ENCODE measurements around the gene STAC2. TPM values are rescaled to one million over a fixed set of nuclear protein-coding genes. Genes with fewer than 3 reads are reported as not detected.

Gene STAC2
- total RNA-seq, 4 donors from 2014 or later = 0.18 to 0.19 TPM; not detected in 2

- TF ChIP-seq POLR2A (IDR thresholded peaks at IDR 0.05) = no peak
- no peak for TF ChIP-seq CTCF (IDR thresholded peaks at IDR 0.05)
These were observed 21.5 kb downstream of the STAC2 start for GRCh38 chr17:39204245-39204644.

GRCh38 chr17:39200957-39201510, 24.7 kb downstream of the STAC2 start:
- TF ChIP-seq POLR2A (IDR thresholded peaks at IDR 0.05) = no peak
- TF ChIP-seq CTCF (IDR thresholded peaks at IDR 0.05) = no peak
- peaks cover 28 to 59% (median 41%) of the 10 kb centered on the region in 3 donors for H3K4me1 ChIP-seq

More at GRCh38 chr17:39204245-39204644, 21.5 kb downstream of the STAC2 start:
- H3K9me3 ChIP-seq = no peaks in the 10 kb centered on the region
- no peaks in the 10 kb centered on the region for H3K27me3 ChIP-seq
- H3K4me1 ChIP-seq = peaks cover 17 to 44% (median 24%) of the 10 kb centered on the region in 3 donors
- DNase-seq = no peak
- H3K27ac ChIP-seq = no peak overlapping the region
- peaks cover 28 to 42% (median 30%) of the 10 kb centered on the region in 3 donors for H3K36me3 ChIP-seq
- H3K4me3 ChIP-seq = no peak overlapping the region
- 78% methylated on average over 8 of the region's 8 CpGs; no CpG with 5 or more reads in 1 of the 2 donors for WGBS, 2 donors
- intact Hi-C loops (cut with DNase I) = no loop called here

GRCh38 chr17:39200070-39200879, 25.5 kb downstream of the STAC2 start, which contains the start of gene RPL19:
RPL19 (plus strand) TSS chr17:39200283; CDS start chr17:39200345, 62 bp downstream.
- Histone ChIP-seq H3K9me3 (no peaks in the 10 kb centered on the region), H3K36me3 (peaks cover 28 to 41% (median 30%) of the 10 kb centered on the region in 3 donors), H3K27ac (peak within 1 kb of the TSS; percentile 93 to 97 (median 96)), H3K27me3 (no peaks in the 10 kb centered on the region), H3K4me1 (peaks cover 36 to 67% (median 47%) of the 10 kb centered on the region in 3 donors), H3K4me3 (peak within 1 kb of the TSS; percentile 76 to 90 (median 84))
- no peak for TF ChIP-seq CTCF (IDR thresholded peaks at IDR 0.05)
- peak in 2 of 4 donors; percentile 35 to 74 for TF ChIP-seq POLR2A (IDR thresholded peaks at IDR 0.05)
- no peak for DNase-seq
- 0 to 1% methylated on average over 19 to 36 of the region's 52 CpGs for WGBS, 2 donors
- intact Hi-C loops (cut with DNase I) = no loop called here

More at GRCh38 chr17:39200957-39201510, 24.7 kb downstream of the STAC2 start:
- Histone ChIP-seq H3K27me3 (no peaks in the 10 kb centered on the region), H3K36me3 (peaks cover 28 to 42% (median 30%) of the 10 kb centered on the region in 3 donors), H3K27ac (peak overlapping the region; percentile 93 to 97 (median 96)), H3K9me3 (no peaks in the 10 kb centered on the region), H3K4me3 (peak overlapping the region; percentile 76 to 90 (median 84))
- 24 to 26% methylated on average over 11 of the region's 11 CpGs for WGBS, 2 donors
- intact Hi-C loops (cut with DNase I) = no loop called here
- DNase-seq = no peak

GRCh38 chr17:39199820-39200069, 26.0 kb downstream of the STAC2 start:
- peak overlapping the region; percentile 76 to 90 (median 84) for H3K4me3 ChIP-seq
- intact Hi-C loops (cut with DNase I) = no loop called here
- H3K27me3 ChIP-seq = no peaks in the 10 kb centered on the region
- H3K36me3 ChIP-seq = peaks cover 23 to 36% (median 28%) of the 10 kb centered on the region in 3 donors
- H3K27ac ChIP-seq = peak overlapping the region; percentile 93 to 97 (median 96)
- whole genome bisulfite sequencing, 2 donors = 0 to 1% methylated on average over 10 of the region's 10 CpGs
- peak; percentile 62 for DNase-seq
- H3K4me1 ChIP-seq = peaks cover 39 to 72% (median 52%) of the 10 kb centered on the region in 3 donors
- no peaks in the 10 kb centered on the region for H3K9me3 ChIP-seq
- peak in 1 of 6 experiments; percentile 27 for TF ChIP-seq CTCF (IDR thresholded peaks at IDR 0.05)
- peak in 1 of 4 donors; percentile 46 for TF ChIP-seq POLR2A (IDR thresholded peaks at IDR 0.05)

- no peak for TF ChIP-seq CTCF (IDR thresholded peaks at IDR 0.05)
- TF ChIP-seq POLR2A (IDR thresholded peaks at IDR 0.05) = no peak
- 71 to 74% methylated on average over 4 of the region's 4 CpGs for WGBS, 2 donors
- Histone ChIP-seq H3K4me3 (peak overlapping the region in 2 of 4 donors; percentile 78 to 84), H3K36me3 (peaks cover 12 to 28% (median 13%) of the 10 kb centered on the region in 3 donors), H3K27ac (peak overlapping the region; percentile 74 to 97 (median 88)), H3K9me3 (no peaks in the 10 kb centered on the region), H3K4me1 (peaks cover 39 to 81% (median 52%) of the 10 kb centered on the region in 3 donors), H3K27me3 (no peaks in the 10 kb centered on the region)
- intact Hi-C loops (cut with DNase I) = no loop called here
- no peak for DNase-seq
These were observed 27.6 kb downstream of the STAC2 start for GRCh38 chr17:39198186-39198566.

Data from esophagus squamous epithelium (tissue), 5 donors.